Measurements from ENCODE around the gene AKR1D1. TPM values are rescaled to one million over a fixed set of nuclear protein-coding genes. Genes with fewer than 3 reads are reported as not detected.
"Not testable (repeated sequence)": the region's sequence is repeated elsewhere in the genome, so short reads cannot be mapped to it uniquely, and the experiment has no call there.

AKR1D1 gene
- total RNA-seq, 2 donors from 2014 or later, result not detected

DNA sequence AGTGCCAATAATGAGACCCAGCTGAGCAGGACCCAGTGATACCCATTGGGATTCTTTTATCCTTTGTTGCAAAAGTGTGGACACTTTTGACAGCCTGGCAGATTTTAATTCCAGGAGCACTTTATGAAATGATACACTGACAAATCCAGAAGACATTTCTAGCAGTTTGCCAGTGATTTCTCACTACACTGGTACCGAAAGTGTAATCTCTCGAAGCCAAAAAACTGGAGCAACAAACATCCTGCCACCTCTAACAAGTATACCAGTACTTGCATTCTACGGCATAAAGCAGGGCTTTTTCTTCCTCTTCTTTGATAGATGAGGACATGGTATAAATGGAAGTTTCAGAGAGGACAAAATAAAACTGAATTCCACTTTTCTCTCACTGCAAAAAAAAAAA is 28.4 kb upstream of the AKR1D1 start:
- Histone ChIP-seq H3K4me1 (ENCODE audit: control insufficient read depth in 1 of 2, low read depth in 2 of 2) (no peaks in the 10 kb centered on the region), H3K9me3 (no peaks in the 10 kb centered on the region), H3K27me3 (replicated peaks; ENCODE audit: insufficient read depth) (no peaks in the 10 kb centered on the region), H3K4me3 (no peak overlapping the region), H3K36me3 (no peaks in the 10 kb centered on the region), H3K27ac (no peak overlapping the region)
- DNase-seq (ENCODE audit: low spot score), result no peak
- TF ChIP-seq, protein P1, sequence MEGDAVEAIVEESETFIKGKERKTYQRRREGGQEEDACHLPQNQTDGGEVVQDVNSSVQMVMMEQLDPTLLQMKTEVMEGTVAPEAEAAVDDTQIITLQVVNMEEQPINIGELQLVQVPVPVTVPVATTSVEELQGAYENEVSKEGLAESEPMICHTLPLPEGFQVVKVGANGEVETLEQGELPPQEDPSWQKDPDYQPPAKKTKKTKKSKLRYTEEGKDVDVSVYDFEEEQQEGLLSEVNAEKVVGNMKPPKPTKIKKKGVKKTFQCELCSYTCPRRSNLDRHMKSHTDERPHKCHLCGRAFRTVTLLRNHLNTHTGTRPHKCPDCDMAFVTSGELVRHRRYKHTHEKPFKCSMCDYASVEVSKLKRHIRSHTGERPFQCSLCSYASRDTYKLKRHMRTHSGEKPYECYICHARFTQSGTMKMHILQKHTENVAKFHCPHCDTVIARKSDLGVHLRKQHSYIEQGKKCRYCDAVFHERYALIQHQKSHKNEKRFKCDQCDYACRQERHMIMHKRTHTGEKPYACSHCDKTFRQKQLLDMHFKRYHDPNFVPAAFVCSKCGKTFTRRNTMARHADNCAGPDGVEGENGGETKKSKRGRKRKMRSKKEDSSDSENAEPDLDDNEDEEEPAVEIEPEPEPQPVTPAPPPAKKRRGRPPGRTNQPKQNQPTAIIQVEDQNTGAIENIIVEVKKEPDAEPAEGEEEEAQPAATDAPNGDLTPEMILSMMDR (IDR thresholded peaks at IDR 0.05), result no peak
- ATAC-seq (ENCODE audit: insufficient number of reproducible peaks, low FRiP score, low read depth), result no peak

DNA sequence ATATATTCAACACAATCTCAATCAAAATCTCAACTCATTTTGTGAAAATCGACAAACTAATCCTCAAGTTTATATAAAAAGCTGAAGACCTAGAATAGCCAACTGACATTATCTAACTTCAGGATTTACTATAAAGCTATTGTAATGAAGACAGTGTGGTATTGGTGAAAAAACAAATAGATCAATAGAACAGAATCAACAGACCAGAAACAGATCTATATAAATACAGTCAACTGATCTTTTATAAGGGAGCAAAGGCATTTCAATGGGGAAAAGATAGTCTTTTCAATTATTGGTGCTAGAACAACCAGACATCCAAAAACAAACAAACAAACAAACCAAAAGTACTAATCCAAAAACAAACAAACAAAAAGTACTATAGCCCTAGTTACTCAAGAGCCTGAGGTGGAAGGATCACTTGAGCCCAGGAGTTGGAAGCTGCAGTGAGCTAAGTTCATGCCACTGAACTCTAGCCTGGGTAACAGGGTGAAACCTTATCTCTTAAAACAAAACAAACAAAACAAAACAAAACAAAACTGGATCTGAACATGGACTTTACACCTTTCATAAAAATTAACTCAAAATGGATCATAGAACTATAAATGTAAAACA is 26.6 kb upstream of the AKR1D1 start:
- DNase-seq (ENCODE audit: low spot score) (no peak), ATAC-seq (ENCODE audit: insufficient number of reproducible peaks, low FRiP score, low read depth) (no peak)
- TF ChIP-seq, protein P1 (IDR thresholded peaks at IDR 0.05), result no peak
- Histone ChIP-seq H3K36me3 (no peaks in the 10 kb centered on the region), H3K4me3 (no peak overlapping the region), H3K27me3 (replicated peaks; ENCODE audit: insufficient read depth) (no peaks in the 10 kb centered on the region), H3K9me3 (no peaks in the 10 kb centered on the region), H3K27ac (no peak overlapping the region), H3K4me1 (ENCODE audit: control insufficient read depth in 1 of 2, low read depth in 2 of 2) (no peaks in the 10 kb centered on the region)

DNA sequence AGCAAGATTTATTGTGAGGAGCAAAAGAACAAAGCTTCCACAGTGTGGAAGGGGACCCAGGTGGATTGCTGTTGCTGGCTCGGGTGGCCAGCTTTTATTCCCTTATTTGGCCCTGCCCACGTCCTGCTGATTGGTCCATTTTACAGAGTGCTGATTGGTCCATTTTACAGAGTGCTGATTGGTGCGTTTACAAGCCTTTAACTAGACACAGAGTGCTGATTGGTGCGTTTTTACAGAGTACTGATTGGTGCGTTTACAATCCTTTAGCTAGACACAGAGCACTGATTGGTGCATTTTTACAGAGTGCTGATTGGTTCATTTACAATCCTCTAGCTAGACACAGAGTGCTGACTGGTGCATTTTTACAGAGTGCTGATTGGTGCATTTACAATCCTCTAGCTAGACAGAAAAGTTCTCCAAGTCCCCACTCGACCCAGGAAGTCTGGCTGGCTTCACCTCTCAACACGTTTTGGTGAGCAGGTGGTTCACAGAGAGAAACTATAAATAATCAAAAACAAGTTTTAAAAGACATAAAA is 24.5 kb upstream of the AKR1D1 start:
- H3K27me3 ChIP-seq (replicated peaks; ENCODE audit: insufficient read depth); H3K4me3 ChIP-seq; H3K9me3 ChIP-seq; H3K4me1 ChIP-seq (ENCODE audit: control insufficient read depth in 1 of 2, low read depth in 2 of 2); H3K36me3 ChIP-seq; ATAC-seq (ENCODE audit: insufficient number of reproducible peaks, low FRiP score, low read depth); H3K27ac ChIP-seq; DNase-seq (ENCODE audit: low spot score): not testable (repeated sequence)

DNA sequence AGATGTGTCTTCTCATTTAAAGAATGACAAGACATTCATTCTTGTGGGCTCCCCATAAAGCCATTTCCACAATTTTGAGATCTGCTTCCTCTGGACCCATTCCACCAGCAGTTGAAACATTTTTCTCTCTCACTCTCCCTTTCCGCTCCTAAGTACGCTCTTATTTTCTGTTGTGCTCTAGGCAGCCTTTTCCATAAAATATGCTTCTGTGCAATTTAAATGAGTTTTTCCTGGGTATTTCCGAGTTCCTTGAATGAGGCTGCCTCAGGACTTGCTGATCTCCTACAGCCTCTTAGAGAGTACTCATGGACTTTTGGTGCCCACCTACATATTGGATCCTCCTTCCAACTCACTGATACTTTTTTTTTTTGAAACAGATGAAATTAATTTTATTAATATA is 23.6 kb upstream of the AKR1D1 start:
- Histone ChIP-seq H3K9me3 (no peaks in the 10 kb centered on the region), H3K27me3 (replicated peaks; ENCODE audit: insufficient read depth) (no peaks in the 10 kb centered on the region), H3K4me1 (ENCODE audit: control insufficient read depth in 1 of 2, low read depth in 2 of 2) (no peaks in the 10 kb centered on the region), H3K36me3 (no peaks in the 10 kb centered on the region), H3K4me3 (no peak overlapping the region), H3K27ac (no peak overlapping the region)
- TF ChIP-seq, protein P1 (IDR thresholded peaks at IDR 0.05), result no peak
- DNase-seq (ENCODE audit: low spot score) (no peak), ATAC-seq (ENCODE audit: insufficient number of reproducible peaks, low FRiP score, low read depth) (no peak)

DNA sequence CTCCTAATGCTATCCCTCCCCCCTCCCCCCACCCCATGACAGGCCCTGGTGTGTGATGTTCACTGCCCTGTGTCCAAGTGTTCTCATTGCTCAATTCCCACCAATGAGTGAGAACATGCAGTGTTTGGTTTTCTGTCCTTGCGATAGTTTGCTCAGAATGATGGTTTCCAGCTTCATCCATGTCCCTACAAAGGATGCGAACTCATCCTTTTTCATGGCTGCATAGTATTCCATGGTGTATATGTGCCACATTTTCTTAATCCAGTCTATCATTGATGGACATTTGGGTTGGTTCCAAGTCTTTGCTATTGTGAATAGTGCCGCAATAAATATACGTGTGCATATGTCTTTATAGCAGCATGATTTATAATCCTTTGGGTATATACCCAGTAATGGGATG is 20.6 kb upstream of the AKR1D1 start:
- not testable (repeated sequence) for H3K4me1 ChIP-seq (ENCODE audit: control insufficient read depth in 1 of 2, low read depth in 2 of 2); H3K4me3 ChIP-seq; H3K27me3 ChIP-seq (replicated peaks; ENCODE audit: insufficient read depth); ATAC-seq (ENCODE audit: insufficient number of reproducible peaks, low FRiP score, low read depth); DNase-seq (ENCODE audit: low spot score); H3K9me3 ChIP-seq; H3K27ac ChIP-seq; H3K36me3 ChIP-seq

DNA sequence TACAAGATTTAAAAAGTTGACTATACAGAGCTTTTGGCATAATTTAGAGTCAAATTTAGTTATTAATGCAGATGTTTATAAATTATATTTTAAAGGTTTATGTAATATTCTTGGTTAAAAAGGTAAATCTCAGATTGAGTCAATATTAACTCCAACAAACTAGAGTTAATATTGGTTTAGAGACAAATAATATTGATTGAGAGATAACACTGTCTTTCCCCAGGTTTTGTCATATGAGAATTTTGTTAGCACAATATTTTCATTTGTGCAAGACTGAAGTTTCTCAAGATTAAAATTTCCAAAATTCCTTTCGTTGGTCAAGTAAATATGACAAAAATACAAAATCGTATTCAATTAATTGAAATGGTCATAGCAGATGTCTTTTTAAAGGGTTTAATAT is 12.9 kb upstream of the AKR1D1 start:
- Histone ChIP-seq H3K4me1 (ENCODE audit: control insufficient read depth in 1 of 2, low read depth in 2 of 2) (no peaks in the 10 kb centered on the region), H3K27me3 (replicated peaks; ENCODE audit: insufficient read depth) (no peaks in the 10 kb centered on the region), H3K4me3 (no peak overlapping the region), H3K36me3 (no peaks in the 10 kb centered on the region), H3K9me3 (no peaks in the 10 kb centered on the region), H3K27ac (no peak overlapping the region)
- no peak for ATAC-seq (ENCODE audit: insufficient number of reproducible peaks, low FRiP score, low read depth)
- no peak for DNase-seq (ENCODE audit: low spot score)
- TF ChIP-seq, protein P1 (IDR thresholded peaks at IDR 0.05), result no peak

All from thoracic aorta (tissue), 2 donors.